GM18508 (cell line): ENCODE data around the gene KRTAP10-3.

Experiments used
- ATAC-seq: cut with Tn5 transposase; IDR thresholded peaks from one replicate; pipeline ENCODE4 v1.9.1; 2021; ENCODE audit warnings: moderate number of reproducible peaks; ENCODE audit not compliant: insufficient read depth, unreplicated experiment

The KRTAP10-3 gene

GRCh38 chr21:44521301-44521927, 37.2 kb downstream of the KRTAP10-3 start:
- no peak for ATAC-seq

GRCh38 chr21:44520326-44521300, 38.0 kb downstream of the KRTAP10-3 start:
- no peak for ATAC-seq

- ATAC-seq = no peak
Measured at GRCh38 chr21:44519346-44520325, 39.0 kb downstream of the KRTAP10-3 start.

- no peak for ATAC-seq
Measured at GRCh38 chr21:44518686-44519085, 39.9 kb downstream of the KRTAP10-3 start.

DNA sequence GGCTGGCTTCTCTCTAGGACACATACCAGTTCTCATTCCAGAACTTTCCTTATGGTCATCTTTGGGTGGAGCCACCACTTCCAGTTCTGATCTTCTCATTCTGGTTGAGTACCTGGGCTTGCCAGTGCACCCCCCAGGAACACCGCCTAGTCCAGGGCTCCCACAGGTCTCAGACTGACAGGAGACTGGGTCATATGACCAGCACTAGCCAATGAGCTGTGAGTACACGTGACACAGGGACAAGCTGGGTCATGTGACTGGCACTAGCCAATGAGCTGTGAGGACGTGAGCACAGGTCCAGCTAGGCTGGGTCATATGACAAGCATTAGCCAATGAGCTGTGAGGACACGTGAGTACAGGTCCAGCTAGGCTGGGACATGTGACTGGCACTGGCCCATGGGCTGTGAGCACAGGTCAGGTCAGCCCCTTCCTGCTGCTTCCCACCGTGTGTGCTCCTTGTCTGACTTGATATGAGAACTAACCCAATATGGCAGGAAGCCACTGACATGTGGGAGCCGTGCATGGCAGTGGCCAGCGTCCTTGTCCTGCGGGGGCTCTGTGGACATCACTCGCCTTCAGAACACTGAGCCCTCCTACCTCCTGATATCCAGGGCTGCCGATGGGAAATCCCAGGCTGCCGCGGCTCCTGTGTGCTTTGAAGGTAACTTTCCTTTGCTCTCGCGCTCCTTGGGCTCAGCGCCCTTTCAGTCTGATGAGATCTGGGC, 41.3 kb downstream of the KRTAP10-3 start:
- peak; percentile 82 for ATAC-seq

GRCh38 chr21:44516828-44517174, 41.8 kb downstream of the KRTAP10-3 start:
- no peak for ATAC-seq

DNA sequence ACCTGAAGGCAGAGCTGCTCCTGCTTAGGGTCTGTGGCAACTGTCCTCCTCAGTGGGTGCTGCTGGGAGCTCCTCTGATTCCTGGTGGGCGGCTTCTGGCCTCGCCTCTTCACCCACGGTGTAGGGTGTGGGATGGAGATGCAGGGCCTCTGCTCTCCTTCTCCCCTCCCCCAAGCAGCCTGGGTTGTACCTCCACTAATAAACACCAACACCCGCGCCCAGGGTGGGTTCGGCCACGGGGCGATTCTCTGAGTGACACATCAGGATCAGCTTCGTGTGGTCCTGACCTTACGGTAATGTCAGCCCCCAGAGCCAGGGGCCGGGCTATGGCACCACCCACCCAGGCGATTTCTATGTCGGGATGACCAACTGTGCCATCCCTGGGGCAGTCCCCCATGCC, 42.3 kb downstream of the KRTAP10-3 start:
- ATAC-seq = no peak

GRCh38 chr21:44515359-44516165, 43.0 kb downstream of the KRTAP10-3 start:
- ATAC-seq = no peak

DNA sequence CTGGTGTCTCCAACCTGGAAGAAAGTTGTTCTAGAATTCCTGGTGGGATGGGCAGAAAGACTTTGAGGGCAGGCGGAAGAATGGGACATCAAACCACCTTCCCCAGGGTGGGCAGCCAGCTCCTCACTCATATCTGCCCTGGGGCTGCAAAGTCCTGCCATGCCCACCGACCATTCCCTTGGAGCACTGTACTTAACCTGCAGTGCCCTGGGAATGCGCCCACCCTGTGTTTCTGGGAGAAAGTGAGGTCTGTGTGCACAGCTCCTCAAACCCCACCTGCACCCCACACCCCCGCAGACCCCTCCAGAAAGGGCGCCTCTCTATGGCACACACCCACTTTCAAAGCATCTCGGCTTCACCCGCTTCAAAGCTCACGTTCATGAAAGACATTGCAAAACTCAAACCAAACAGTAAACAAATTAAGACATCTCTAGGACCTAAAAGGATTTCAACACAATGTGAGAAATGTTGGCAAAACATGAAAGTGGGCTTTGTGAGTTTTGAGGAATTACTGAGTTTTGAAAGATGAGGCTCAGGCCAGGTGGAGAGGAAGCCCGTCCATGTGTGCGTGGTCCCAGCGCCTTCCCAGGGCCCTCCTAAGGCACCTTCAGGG, 43.7 kb downstream of the KRTAP10-3 start:
- no peak for ATAC-seq

GRCh38 chr21:44514218-44514520, 44.4 kb downstream of the KRTAP10-3 start:
- ATAC-seq = no peak

DNA sequence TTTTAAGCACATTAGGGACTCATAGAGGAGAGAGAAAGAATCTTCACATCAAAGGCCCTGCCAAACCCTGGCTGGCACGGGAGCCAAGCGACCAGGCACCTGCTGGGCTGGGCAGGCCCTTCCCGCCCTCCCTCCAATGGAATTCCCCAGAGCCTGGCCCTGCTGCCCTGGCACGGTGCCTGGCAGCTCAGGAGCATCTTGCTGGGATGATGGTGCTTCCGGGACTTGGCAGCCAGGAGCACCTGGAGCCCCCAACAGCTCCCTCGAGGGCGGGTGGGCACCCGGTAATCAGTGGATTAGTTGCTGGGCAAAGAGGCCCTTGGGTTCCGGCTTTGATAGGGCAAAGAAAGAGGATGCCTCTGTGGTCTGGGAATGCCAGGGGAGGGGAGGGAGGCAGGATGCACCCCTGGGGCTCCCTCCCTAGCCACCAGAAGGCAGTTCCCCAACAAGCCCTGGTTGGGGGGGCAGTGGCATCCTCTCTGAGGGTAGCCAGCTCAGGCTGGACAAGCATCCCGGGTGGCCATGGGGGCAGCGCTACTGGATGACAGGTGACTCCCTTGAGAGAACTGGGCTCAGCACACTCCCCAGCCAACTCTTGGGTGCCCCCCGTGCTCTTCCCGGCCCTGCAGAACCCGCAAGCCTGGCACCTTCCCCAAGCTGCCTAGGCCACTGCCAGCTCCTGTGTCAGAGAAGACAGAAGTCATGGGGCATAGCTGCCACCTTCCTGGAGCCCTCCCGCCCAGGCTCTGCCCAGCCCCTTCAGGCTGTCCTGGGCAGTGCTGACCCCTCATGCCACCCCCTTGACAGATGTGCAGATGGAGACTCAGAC, 45.0 kb downstream of the KRTAP10-3 start:
- ATAC-seq = no peak

GRCh38 chr21:44512496-44513388, 45.9 kb downstream of the KRTAP10-3 start:
- no peak for ATAC-seq

DNA sequence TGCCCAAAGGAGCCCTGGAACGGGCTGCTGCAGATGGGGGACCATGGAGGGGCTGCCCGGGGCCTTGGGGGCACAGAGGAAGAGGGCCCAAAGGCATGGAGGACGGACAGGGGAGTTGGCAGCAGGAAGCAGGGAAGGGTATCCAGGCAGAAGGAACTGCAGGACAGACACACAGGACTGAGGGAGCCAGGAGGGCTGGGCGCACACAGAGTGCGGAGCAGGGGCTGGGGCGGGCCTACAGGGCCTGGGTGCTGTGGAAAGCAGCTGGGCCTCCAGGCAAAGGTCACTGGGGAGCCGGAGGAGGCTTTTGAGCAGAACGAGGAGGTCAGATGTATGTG, 46.7 kb downstream of the KRTAP10-3 start:
- ATAC-seq = no peak

DNA sequence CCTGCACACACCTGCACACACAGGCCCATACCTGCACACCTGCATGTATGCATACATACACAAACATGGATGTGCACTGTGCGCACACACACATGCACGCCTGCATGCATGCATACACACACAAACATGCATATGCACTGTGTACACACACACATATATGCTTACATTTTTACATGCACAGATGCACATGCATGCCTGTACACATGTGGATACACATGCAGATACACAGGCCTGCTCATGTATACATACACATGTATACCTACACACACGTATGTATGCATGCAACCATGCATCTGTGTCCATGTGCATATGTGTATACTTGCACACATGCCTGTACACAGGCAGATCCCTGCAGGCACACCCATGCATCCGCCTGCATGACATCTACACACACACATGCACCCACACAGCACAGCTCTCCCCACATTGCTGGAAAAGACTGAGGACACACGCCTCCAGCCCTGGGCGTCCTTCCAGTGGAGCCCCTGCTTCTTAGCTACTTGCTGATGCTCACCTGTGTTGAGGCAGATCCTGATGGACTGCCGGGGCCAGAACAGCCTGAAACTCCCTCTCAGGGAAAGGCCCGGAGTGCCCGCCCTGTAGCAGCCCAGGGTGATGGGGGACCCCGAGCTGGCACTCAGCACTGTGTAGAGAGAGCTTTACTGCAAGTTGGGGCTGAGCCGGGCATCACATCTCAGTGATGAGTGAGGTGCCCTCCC, 47.2 kb downstream of the KRTAP10-3 start:
- no peak for ATAC-seq

GRCh38 chr21:44510508-44511218, 47.9 kb downstream of the KRTAP10-3 start:
- no peak for ATAC-seq

GRCh38 chr21:44510109-44510507, 48.5 kb downstream of the KRTAP10-3 start:
- no peak for ATAC-seq
